DOHH2 (cell line): ENCODE data around the gene ADPRS.

Experiments
- H3F3A ChIP-seq: fragments of 200-600 bp; sonication (generic), shearing (Covaris generic); 2 replicates; pipeline ENCODE4 v1.6.0; 2016; ENCODE audit warnings: antibody characterized with exemption, mild to moderate bottlenecking; ENCODE audit not compliant: control insufficient read depth, insufficient read depth
- H3K27ac ChIP-seq: fragments of 200-600 bp; sonication (generic); 2 replicates; pipeline ENCODE4 v1.5.1; 2014; ENCODE audit warnings: low read depth, mild to moderate bottlenecking, low read length, moderate library complexity
- H3K27me3 ChIP-seq: fragments of 200-600 bp; sonication (generic); 2 replicates; pipeline ENCODE4 v1.6.1; 2014; ENCODE audit warnings: mild to moderate bottlenecking, low read length, mixed read lengths; ENCODE audit not compliant: control insufficient read depth
- H3K36me3 ChIP-seq: fragments of 200-600 bp; sonication (generic); 2 replicates; pipeline ENCODE4 v1.6.1; 2014; ENCODE audit warnings: mild to moderate bottlenecking, low read length, moderate library complexity, mixed read lengths; ENCODE audit not compliant: control insufficient read depth
- H3K4me1 ChIP-seq: fragments of 200-600 bp; sonication (generic); 2 replicates; pipeline ENCODE4 v1.6.1; 2014; ENCODE audit warnings: mild to moderate bottlenecking, low read length, mixed read lengths; ENCODE audit not compliant: control insufficient read depth
- H3K4me2 ChIP-seq: fragments of 200-600 bp; sonication (generic); 2 replicates; pipeline ENCODE4 v1.6.0; 2014; ENCODE audit warnings: mild to moderate bottlenecking, low read length, moderate library complexity
- H3K4me3 ChIP-seq: fragments of 200-600 bp; sonication (generic); 2 replicates; pipeline ENCODE4 v1.5.1; 2014; ENCODE audit warnings: mild to moderate bottlenecking, low read length, mixed read lengths
- H3K79me2 ChIP-seq: fragments of 200-600 bp; sonication (generic); 2 replicates; pipeline ENCODE4 v1.6.1; 2014; ENCODE audit warnings: mild to moderate bottlenecking, low read length, mixed read lengths; ENCODE audit not compliant: control insufficient read depth
- H3K9me2 ChIP-seq: fragments of 200-600 bp; sonication (generic); replicated peaks from 2 replicates; pipeline ENCODE4 v1.6.1; 2014; ENCODE audit warnings: mild to moderate bottlenecking, low read length, mixed read lengths; ENCODE audit not compliant: control insufficient read depth
- H3K9me3 ChIP-seq: fragments of 200-600 bp; sonication (generic); 2 replicates; pipeline ENCODE4 v1.6.1; 2014; ENCODE audit warnings: antibody characterized with exemption, low read length, mixed read lengths; ENCODE audit not compliant: control insufficient read depth, insufficient read depth
- H4K20me1 ChIP-seq: fragments of 200-600 bp; sonication (generic); 2 replicates; pipeline ENCODE4 v1.6.0; 2014; ENCODE audit warnings: low read depth, mild to moderate bottlenecking, antibody characterized with exemption, low read length, moderate library complexity; ENCODE audit not compliant: control insufficient read depth, insufficient read depth
- CTCF ChIP-seq: fragments of 200-600 bp; sonication (generic); IDR thresholded peaks from one replicate; pipeline ENCODE4 v1.5.1; 2014; ENCODE audit warnings: antibody characterized with exemption, mild to moderate bottlenecking, low read depth, low read length; ENCODE audit not compliant: poor library complexity, severe bottlenecking
- EZH2phosphoT487 ChIP-seq: fragments of 200-600 bp; sonication (generic); IDR thresholded peaks from 2 replicates; pipeline ENCODE4 v1.6.1; 2017; ENCODE audit warnings: borderline replicate concordance, mild to moderate bottlenecking, antibody characterized with exemption, low read length, moderate library complexity, mixed read lengths

Gene ADPRS

GRCh38 chr1:36087233-36088123, 1.2 kb upstream of the ADPRS start:
- H3K4me2 ChIP-seq: no peak overlapping the region
- H3K9me3 ChIP-seq: no peaks in the 10 kb centered on the region
- H3K79me2 ChIP-seq: peaks cover 26% of the 10 kb centered on the region
- H3K4me1 ChIP-seq: peaks cover 23% of the 10 kb centered on the region
- peaks cover 23% of the 10 kb centered on the region for H3K36me3 ChIP-seq
- TF ChIP-seq EZH2phosphoT487: no peak
- TF ChIP-seq CTCF: no peak
- no peak overlapping the region for H3K27ac ChIP-seq
- H3F3A ChIP-seq: no peaks in the 10 kb centered on the region
- H3K9me2 ChIP-seq: no peaks in the 10 kb centered on the region
- H4K20me1 ChIP-seq: no peaks in the 10 kb centered on the region
- H3K27me3 ChIP-seq: peaks cover 17% of the 10 kb centered on the region
- no peak overlapping the region for H3K4me3 ChIP-seq

GRCh38 chr1:36088265-36088576, 471 bp upstream of the ADPRS start:
- Histone ChIP-seq H3K9me3 (no peaks in the 10 kb centered on the region), H3K27ac (no peak overlapping the region), H4K20me1 (no peaks in the 10 kb centered on the region), H3K79me2 (peaks cover 26% of the 10 kb centered on the region), H3K4me3 (peak overlapping the region; percentile 92), H3F3A (no peaks in the 10 kb centered on the region), H3K27me3 (peaks cover 17% of the 10 kb centered on the region), H3K4me2 (peak overlapping the region; percentile 79), H3K9me2 (no peaks in the 10 kb centered on the region), H3K4me1 (peaks cover 23% of the 10 kb centered on the region), H3K36me3 (peaks cover 31% of the 10 kb centered on the region)
- TF ChIP-seq CTCF: no peak
- no peak for TF ChIP-seq EZH2phosphoT487

GRCh38 chr1:36089393-36090121, 865 bp downstream of the ADPRS start:
- Histone ChIP-seq H3K4me3 (peak overlapping the region; percentile 92), H3K9me3 (no peaks in the 10 kb centered on the region), H3K4me1 (peaks cover 15% of the 10 kb centered on the region), H3K9me2 (no peaks in the 10 kb centered on the region), H3K79me2 (peaks cover 26% of the 10 kb centered on the region), H3K27ac (no peak overlapping the region), H3F3A (no peaks in the 10 kb centered on the region), H4K20me1 (no peaks in the 10 kb centered on the region), H3K27me3 (peaks cover 6% of the 10 kb centered on the region), H3K4me2 (peak overlapping the region; percentile 79), H3K36me3 (peaks cover 44% of the 10 kb centered on the region)
- no peak for TF ChIP-seq CTCF
- TF ChIP-seq EZH2phosphoT487: no peak
